CD14-positive monocyte (primary cell): ENCODE data around the gene AQP12B. TPM values are rescaled to one million over a fixed set of nuclear protein-coding genes. Genes with fewer than 3 reads are reported as not detected.
"Not testable (repeated sequence)": the region's sequence is repeated elsewhere in the genome, so short reads cannot be mapped to it uniquely, and the experiment has no call there.

Experiments
- DNase-seq, 3 donors: peaks; one replicate each; pipeline ENCODE4 v3.0.0-alpha.2; 2011 to 2022
- H2AFZ ChIP-seq: 2 replicates; pipeline ENCODE4 v1.6.0; 2012; ENCODE audit warnings: mild to moderate bottlenecking, low read depth, low read length, inconsistent platforms; ENCODE audit not compliant: insufficient read depth, poor library complexity, severe bottlenecking
- H3K27ac ChIP-seq, 2 donors: 1 replicate in 1 of 2; 2 replicates in 1 of 2; pipeline ENCODE4 v1.5.1; 2012 to 2013; ENCODE audit warnings: low read length in 2 of 2, control low read depth in 1 of 2, inconsistent platforms in 1 of 2, low read depth in 1 of 2, mild to moderate bottlenecking in 1 of 2
- H3K27me3 ChIP-seq, 2 donors: one replicate each; pipeline versions ENCODE4 v1.6.0 to v1.6.1; 2011 to 2013; ENCODE audit warnings: low read length in 2 of 2; ENCODE audit not compliant: control insufficient read depth in 2 of 2, insufficient read depth in 2 of 2
- H3K36me3 ChIP-seq, 2 donors: replicated peaks in 1 of 2; 1 replicate in 1 of 2; 2 replicates in 1 of 2; pipeline versions ENCODE4 v1.5.1 to v1.6.1; 2012 to 2013; ENCODE audit warnings: low read length in 2 of 2, control low read depth in 1 of 2, inconsistent platforms in 1 of 2, mild to moderate bottlenecking in 1 of 2; ENCODE audit not compliant: insufficient read depth in 2 of 2, control insufficient read depth in 1 of 2
- H3K4me1 ChIP-seq, 2 donors: 1 replicate in 1 of 2; 2 replicates in 1 of 2; pipeline versions ENCODE4 v1.5.1 to v1.6.1; 2012 to 2013; ENCODE audit warnings: low read length in 2 of 2, control low read depth in 1 of 2, inconsistent platforms in 1 of 2, mild to moderate bottlenecking in 1 of 2, moderate library complexity in 1 of 2; ENCODE audit not compliant: insufficient read depth in 2 of 2, control insufficient read depth in 1 of 2
- H3K4me2 ChIP-seq: replicated peaks from 2 replicates; pipeline ENCODE3; 2012; ENCODE audit warnings: low read length, moderate library complexity, mild to moderate bottlenecking; ENCODE audit not compliant: poor library complexity, severe bottlenecking; ENCODE audit errors: extremely low read depth
- H3K4me3 ChIP-seq, 3 experiments: fragments of 200-600 bp in 1 of 3; sonication (generic) in 1 of 3; replicated peaks in 1 of 3; 1 replicate in 2 of 3; 2 replicates in 1 of 3; pipeline ENCODE4 v1.5.1; 2011 to 2013; ENCODE audit warnings: low read length in 3 of 3, mild to moderate bottlenecking in 3 of 3, control low read depth in 2 of 3, low read depth in 2 of 3, inconsistent platforms in 1 of 3, moderate library complexity in 1 of 3
- H3K79me2 ChIP-seq: 2 replicates; pipeline ENCODE4 v1.6.0; 2012; ENCODE audit warnings: mild to moderate bottlenecking, control low read depth, inconsistent platforms, low read length, moderate library complexity; ENCODE audit not compliant: insufficient read depth
- H3K9ac ChIP-seq: 2 replicates; pipeline ENCODE4 v1.6.0; 2017; ENCODE audit warnings: low read length, mild to moderate bottlenecking; ENCODE audit not compliant: insufficient read depth, poor library complexity, severe bottlenecking
- H3K9me3 ChIP-seq, 2 donors: replicated peaks in 1 of 2; 1 replicate in 1 of 2; 2 replicates in 1 of 2; pipeline versions ENCODE4 v1.5.1 to v1.6.1; 2012 to 2013; ENCODE audit warnings: low read length in 2 of 2, control low read depth in 1 of 2; ENCODE audit not compliant: control insufficient read depth in 1 of 2, insufficient read depth in 1 of 2
- H4K20me1 ChIP-seq: 2 replicates; pipeline ENCODE4 v1.6.0; 2012; ENCODE audit warnings: mild to moderate bottlenecking, low read length, control low read depth, moderate library complexity; ENCODE audit not compliant: insufficient read depth
- H3K27ac Mint-ChIP-seq, 7 donors: one replicate each; pipeline ENCODE4 v1.8.0; 2020; ENCODE audit warnings: mild to moderate bottlenecking in 7 of 7, mixed read lengths in 7 of 7, moderate library complexity in 6 of 7, inconsistent platforms in 2 of 7
- H3K27me3 Mint-ChIP-seq, 3 donors: one replicate each; pipeline ENCODE4 v1.8.0; 2021 to 2022; ENCODE audit warnings: low read depth in 3 of 3, mild to moderate bottlenecking in 3 of 3, mixed read lengths in 3 of 3, moderate library complexity in 3 of 3, inconsistent platforms in 1 of 3
- H3K36me3 Mint-ChIP-seq, 2 donors: one replicate each; pipeline ENCODE4 v1.8.0; 2020; ENCODE audit warnings: mixed read lengths in 2 of 2, inconsistent platforms in 1 of 2, mild to moderate bottlenecking in 1 of 2
- H3K4me1 Mint-ChIP-seq: one replicate; pipeline ENCODE4 v1.8.0; 2020; ENCODE audit warnings: mild to moderate bottlenecking, mixed read lengths
- H3K4me3 Mint-ChIP-seq, 2 donors: one replicate each; pipeline ENCODE4 v1.8.0; 2020; ENCODE audit warnings: mild to moderate bottlenecking in 2 of 2, mixed read lengths in 2 of 2, moderate library complexity in 1 of 2
- H3K9me3 Mint-ChIP-seq, 7 donors: one replicate each; pipeline ENCODE4 v1.8.0; 2020 to 2022; ENCODE audit warnings: mixed read lengths in 7 of 7, mild to moderate bottlenecking in 6 of 7, moderate library complexity in 6 of 7, inconsistent platforms in 2 of 7
- WGBS: methylation state at CpG from one replicate; pipeline ENCODE4 v1.1.5; 2013; ENCODE audit warnings: missing lambda C conversion rate; ENCODE audit not compliant: insufficient coverage; 5-methylcytosine and 5-hydroxymethylcytosine counted together
- intact Hi-C, 2 donors: fragments of 100-400 bp; cut with micrococcal nuclease; formaldehyde crosslinking; loops; one replicate each; pipeline versions ENCODE4 v1.15.0 to v1.15.1; 2023
- polyA plus RNA-seq, 3 donors: library from polyadenylated mRNA; depleted of rRNA in 1 of 3; unstranded in 2 of 3; stranded (reverse) in 1 of 3; fragments of 300-500 nt in 2 of 3; fragments of >200 nt in 1 of 3; fragmentation: Illumina TruSeq in 2 of 3; gene quantifications; 1 replicate in 2 of 3; 2 replicates in 1 of 3; pipeline ENCODE4 v1.2.3, GENCODE V29; 2012 to 2021
- TF ChIP-seq, protein P1 (sequence below): fragments of 200-600 bp; IDR thresholded peaks from one replicate; pipeline ENCODE4 v1.8.0; 2022; ENCODE audit warnings: antibody characterized with exemption, mild to moderate bottlenecking

AQP12B gene
- polyA plus RNA-seq, 3 donors, result not detected

DNA sequence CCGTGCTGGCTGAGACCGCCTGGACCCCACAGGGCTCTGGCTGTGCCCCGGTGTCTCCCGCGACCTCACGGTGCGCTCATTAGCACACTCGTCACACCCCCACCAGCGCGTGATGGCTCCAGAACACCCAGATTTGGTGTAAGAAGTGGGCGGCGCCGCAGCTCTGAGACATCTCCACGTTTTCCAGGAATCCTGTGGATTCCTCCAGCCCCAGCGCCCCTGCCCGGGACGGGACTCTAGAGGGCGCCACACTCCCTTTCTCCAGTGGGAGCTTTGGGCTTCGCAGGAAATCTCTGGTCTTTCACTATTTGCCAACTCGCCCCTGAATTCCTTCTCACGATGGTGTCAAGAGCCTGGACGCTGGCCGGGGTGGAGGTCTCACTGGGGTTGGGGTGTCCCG is 7.3 kb downstream of the AQP12B start:
- H3K27ac Mint-ChIP-seq, H3K27ac ChIP-seq, H3K4me1 ChIP-seq, H3K9me3 Mint-ChIP-seq, H3K36me3 Mint-ChIP-seq, H3K36me3 ChIP-seq, H3K9me3 ChIP-seq, H3K79me2 ChIP-seq, intact Hi-C loops, DNase-seq, H2AFZ ChIP-seq, H3K4me1 Mint-ChIP-seq, H3K4me3 ChIP-seq, H3K9ac ChIP-seq, H3K4me3 Mint-ChIP-seq, H4K20me1 ChIP-seq, H3K4me2 ChIP-seq: not testable (repeated sequence)
- peaks cover 11 to 22% of the 10 kb centered on the region in 2 donors for H3K27me3 ChIP-seq
- peaks cover 32 to 38% (median 35%) of the 10 kb centered on the region in 3 donors for H3K27me3 Mint-ChIP-seq
- WGBS, result no CpG with 5 or more reads among the region's 24 CpGs

DNA sequence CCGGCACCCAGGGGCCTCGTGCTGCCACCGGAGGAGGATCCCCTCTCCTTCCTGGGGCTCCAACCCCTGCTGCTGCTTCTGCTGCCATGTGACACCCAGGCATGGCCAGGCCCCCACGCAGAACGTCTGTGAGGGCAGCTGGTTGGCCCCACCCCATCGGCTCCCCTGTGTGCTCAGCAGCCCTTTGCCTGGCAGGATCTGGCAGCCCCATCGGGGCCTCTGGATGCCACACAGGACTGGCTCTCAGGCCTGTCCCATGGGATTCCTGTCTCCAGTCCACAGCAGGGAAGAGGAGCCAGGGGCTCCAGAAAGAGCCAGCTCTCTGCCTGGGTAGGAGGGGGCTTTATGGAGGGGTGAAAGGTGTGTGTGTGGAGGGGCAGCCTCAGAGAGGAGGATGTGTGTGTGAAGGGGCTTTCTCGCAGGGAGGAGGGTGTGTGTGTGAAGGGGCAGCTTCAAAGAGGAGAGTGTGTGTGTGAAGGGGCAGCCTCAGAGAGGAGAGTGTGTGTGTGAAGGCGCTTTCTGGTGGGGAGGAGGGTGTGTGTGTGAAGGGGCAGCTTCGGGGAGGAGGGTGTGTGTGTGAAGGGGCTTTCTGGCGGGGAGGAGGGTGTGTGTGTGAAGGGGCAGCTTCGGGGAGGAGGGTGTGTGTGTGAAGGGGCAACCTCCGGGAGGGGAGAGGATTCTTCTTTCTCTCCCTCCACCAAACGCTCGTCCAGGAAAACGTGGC is 8.1 kb downstream of the AQP12B start:
- H3K4me1 ChIP-seq, H3K79me2 ChIP-seq, intact Hi-C loops, H3K9me3 ChIP-seq, H3K4me2 ChIP-seq, H3K4me3 Mint-ChIP-seq, H3K9me3 Mint-ChIP-seq, H3K27ac ChIP-seq, H3K4me3 ChIP-seq, H3K9ac ChIP-seq, H3K36me3 ChIP-seq, H3K4me1 Mint-ChIP-seq, H2AFZ ChIP-seq, H3K36me3 Mint-ChIP-seq, H3K27ac Mint-ChIP-seq, DNase-seq, H4K20me1 ChIP-seq: not testable (repeated sequence)
- H3K27me3 Mint-ChIP-seq, result peaks cover 36 to 44% (median 39%) of the 10 kb centered on the region in 3 donors
- H3K27me3 ChIP-seq, result peaks cover 11 to 22% of the 10 kb centered on the region in 2 donors
- 53% methylated on average over 8 of the region's 16 CpGs for WGBS

DNA sequence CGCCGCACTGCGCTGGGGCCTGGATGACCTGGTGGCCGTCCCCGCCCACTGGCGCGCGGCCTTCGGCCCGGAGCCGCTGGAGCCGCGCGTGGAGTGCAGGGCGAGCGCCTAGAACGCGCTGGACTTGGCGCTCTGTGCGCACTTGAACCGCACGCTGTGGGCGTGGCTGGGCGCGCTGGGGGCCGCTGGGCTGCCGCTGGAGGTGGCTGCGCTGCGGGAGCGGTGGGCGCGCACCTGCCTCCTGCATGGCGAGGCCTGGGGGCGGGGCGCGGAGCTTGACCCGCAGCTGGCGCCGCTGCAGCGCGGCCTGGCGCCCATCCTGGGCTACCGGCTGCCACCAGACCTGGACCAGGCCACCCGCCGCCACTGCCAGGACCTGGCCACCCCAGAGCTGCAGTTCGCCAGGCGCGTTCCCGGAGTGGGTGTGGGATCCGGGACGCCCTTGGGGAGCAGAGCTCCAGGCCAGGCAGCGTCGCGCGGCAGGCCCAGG is 9.9 kb downstream of the AQP12B start:
- Mint-ChIP-seq H3K36me3 (no peaks in the 10 kb centered on the region), H3K27me3 (peaks cover 40 to 55% (median 48%) of the 10 kb centered on the region in 3 donors), H3K4me3 (peak overlapping the region in 1 of 2 donors; percentile 65), H3K4me1 (no peaks in the 10 kb centered on the region), H3K9me3 (peaks cover 0 to 2% (median 0%) of the 10 kb centered on the region in 7 donors), H3K27ac (no peak overlapping the region)
- intact Hi-C loops, result no loop called here
- H2AFZ ChIP-seq, result no peak overlapping the region
- H3K79me2 ChIP-seq, result no peaks in the 10 kb centered on the region
- H3K9ac ChIP-seq, result no peak overlapping the region
- WGBS, result 9% methylated on average over 55 of the region's 55 CpGs
- no peaks in the 10 kb centered on the region for H3K36me3 ChIP-seq
- TF ChIP-seq, protein P1, sequence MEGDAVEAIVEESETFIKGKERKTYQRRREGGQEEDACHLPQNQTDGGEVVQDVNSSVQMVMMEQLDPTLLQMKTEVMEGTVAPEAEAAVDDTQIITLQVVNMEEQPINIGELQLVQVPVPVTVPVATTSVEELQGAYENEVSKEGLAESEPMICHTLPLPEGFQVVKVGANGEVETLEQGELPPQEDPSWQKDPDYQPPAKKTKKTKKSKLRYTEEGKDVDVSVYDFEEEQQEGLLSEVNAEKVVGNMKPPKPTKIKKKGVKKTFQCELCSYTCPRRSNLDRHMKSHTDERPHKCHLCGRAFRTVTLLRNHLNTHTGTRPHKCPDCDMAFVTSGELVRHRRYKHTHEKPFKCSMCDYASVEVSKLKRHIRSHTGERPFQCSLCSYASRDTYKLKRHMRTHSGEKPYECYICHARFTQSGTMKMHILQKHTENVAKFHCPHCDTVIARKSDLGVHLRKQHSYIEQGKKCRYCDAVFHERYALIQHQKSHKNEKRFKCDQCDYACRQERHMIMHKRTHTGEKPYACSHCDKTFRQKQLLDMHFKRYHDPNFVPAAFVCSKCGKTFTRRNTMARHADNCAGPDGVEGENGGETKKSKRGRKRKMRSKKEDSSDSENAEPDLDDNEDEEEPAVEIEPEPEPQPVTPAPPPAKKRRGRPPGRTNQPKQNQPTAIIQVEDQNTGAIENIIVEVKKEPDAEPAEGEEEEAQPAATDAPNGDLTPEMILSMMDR, result no peak
- H3K4me1 ChIP-seq, result no peaks in the 10 kb centered on the region
- H3K27me3 ChIP-seq, result peaks cover 15 to 29% of the 10 kb centered on the region in 2 donors
- DNase-seq, result no peak
- H3K4me3 ChIP-seq, result no peak overlapping the region
- H3K4me2 ChIP-seq, result no peak overlapping the region
- H3K9me3 ChIP-seq, result no peaks in the 10 kb centered on the region
- no peaks in the 10 kb centered on the region for H4K20me1 ChIP-seq
- no peak overlapping the region for H3K27ac ChIP-seq
